ENCODE results near the gene SERPINH1. TPM values are rescaled to one million over a fixed set of nuclear protein-coding genes. Genes with fewer than 3 reads are reported as not detected.
A peak's percentile ranks its signal among the peaks of the same experiment; 100 is the strongest.

SERPINH1 gene
- total and polyA plus RNA-seq, 2 experiments from 2014 or later: 444 to 955 TPM

DNA sequence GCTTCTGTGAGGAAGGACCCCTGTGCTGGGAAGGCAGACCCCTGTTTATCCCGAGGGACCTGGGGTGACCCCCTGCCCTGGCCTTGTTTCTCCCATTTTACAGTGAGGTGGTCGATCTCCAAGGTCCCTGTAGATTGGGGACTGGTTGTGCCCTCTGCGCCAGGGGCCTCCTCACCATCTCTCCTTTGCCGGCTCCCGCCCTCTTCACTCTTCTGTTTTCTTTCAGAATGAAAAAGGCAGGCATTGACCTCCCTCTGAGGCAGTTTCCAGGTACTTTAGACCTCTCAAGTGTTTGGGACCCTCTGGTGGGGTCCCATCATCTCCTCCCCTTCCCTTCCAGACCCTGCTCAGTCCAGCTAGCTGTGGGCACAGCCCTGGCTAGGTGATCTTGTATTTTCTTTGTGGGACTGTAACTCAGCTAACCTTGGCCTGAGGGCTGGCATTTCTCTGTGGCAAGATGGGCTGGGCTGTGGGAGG lies 1.5 kb downstream of the SERPINH1 start:
- TF ChIP-seq CTCF (IDR thresholded peaks at IDR 0.05; ENCODE audit: low read depth, low read length): no peak
- no peaks in the 10 kb centered on the region for H3K9me3 ChIP-seq (ENCODE audit: low read depth)
- H3K4me3 ChIP-seq: peak overlapping the region; percentile 64
- H3K4me1 ChIP-seq (ENCODE audit: low read depth): peaks cover 39% of the 10 kb centered on the region
- DNase-seq (ENCODE audit: low read depth in 1 of 2, low spot score in 1 of 2): no peak
- no peaks in the 10 kb centered on the region for H3K27me3 ChIP-seq
- peaks cover 24% of the 10 kb centered on the region for H3K36me3 ChIP-seq
- peak overlapping the region; percentile 95 for H3K27ac ChIP-seq

GRCh38 chr11:75563978-75564552 lies 2.0 kb downstream of the SERPINH1 start:
- peak; percentile 82 to 91 for DNase-seq (ENCODE audit: low read depth in 1 of 2, low spot score in 1 of 2)
- H3K36me3 ChIP-seq: peaks cover 29% of the 10 kb centered on the region
- peaks cover 34% of the 10 kb centered on the region for H3K4me1 ChIP-seq (ENCODE audit: low read depth)

DNA sequence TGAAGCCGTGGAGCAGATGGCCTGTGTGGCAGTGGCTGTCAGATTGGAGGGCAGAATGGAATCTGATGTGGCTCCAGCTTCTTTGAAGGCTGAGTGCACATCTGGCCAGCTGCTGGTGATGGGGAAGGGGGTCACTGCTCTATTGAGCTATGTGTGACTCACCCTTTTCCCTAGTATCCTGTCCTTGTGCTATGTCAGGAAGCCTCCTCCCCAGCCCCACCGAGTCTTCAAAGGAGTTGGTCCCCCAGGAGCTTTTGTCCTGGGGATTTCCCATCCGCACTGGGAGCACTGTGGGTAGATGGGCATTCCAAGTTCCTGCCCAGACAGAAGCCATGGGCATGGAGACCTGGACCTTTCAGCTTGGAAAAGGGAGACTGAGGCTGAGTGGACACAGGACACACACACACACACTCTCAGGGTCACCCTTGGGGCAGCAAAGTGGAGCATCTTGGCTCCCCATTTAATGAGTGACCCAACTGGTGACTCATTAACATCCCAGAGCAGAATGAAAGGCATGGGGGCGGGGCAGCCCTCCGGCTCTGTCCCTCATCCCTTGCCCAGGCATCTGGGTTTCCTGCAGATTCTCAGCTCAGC lies 3.3 kb downstream of the SERPINH1 start:
- peaks cover 42% of the 10 kb centered on the region for H3K36me3 ChIP-seq

More at GRCh38 chr11:75563978-75564552, 2.0 kb downstream of the SERPINH1 start:
- TF ChIP-seq CTCF (IDR thresholded peaks at IDR 0.05; ENCODE audit: low read depth, low read length): peak; percentile 70
- Histone ChIP-seq H3K27ac (peak overlapping the region; percentile 95), H3K27me3 (no peaks in the 10 kb centered on the region), H3K9me3 (ENCODE audit: low read depth) (no peaks in the 10 kb centered on the region), H3K4me3 (peak overlapping the region; percentile 64)

DNA sequence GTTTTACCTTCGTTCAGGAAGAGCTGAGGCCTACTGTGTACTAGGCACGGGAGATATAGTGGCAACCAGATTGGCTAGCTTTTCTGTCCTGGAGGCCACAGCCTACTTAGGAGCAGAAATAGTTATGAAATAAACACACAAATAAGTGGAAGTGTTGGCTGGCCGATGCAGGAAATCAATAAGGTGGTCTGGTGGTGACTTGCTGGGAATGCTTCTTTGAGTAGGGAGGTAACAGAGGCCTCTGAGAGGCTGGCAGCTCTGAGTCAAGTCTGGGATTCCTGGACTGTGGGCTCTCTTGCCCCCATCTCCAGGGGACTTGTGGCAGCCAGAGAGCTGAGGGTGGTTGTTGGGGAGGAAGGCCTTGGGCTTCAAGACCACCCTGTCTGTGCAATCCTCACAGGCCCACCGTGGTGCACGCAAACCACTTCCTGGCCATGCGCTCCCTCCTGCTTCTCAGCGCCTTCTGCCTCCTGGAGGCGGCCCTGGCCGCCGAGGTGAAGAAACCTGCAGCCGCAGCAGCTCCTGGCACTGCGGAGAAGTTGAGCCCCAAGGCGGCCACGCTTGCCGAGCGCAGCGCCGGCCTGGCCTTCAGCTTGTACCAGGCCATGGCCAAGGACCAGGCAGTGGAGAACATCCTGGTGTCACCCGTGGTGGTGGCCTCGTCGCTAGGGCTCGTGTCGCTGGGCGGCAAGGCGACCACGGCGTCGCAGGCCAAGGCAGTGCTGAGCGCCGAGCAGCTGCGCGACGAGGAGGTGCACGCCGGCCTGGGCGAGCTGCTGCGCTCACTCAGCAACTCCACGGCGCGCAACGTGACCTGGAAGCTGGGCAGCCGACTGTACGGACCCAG lies 4.1 kb downstream of the SERPINH1 start:
- Histone ChIP-seq H3K9me3 (ENCODE audit: low read depth) (no peaks in the 10 kb centered on the region), H3K27me3 (no peaks in the 10 kb centered on the region), H3K36me3 (peaks cover 50% of the 10 kb centered on the region), H3K4me1 (ENCODE audit: low read depth) (peaks cover 19% of the 10 kb centered on the region), H3K4me3 (no peak overlapping the region), H3K27ac (peak overlapping the region; percentile 55)
- TF ChIP-seq CTCF (IDR thresholded peaks at IDR 0.05; ENCODE audit: low read depth, low read length): no peak
- DNase-seq (ENCODE audit: low read depth in 1 of 2, low spot score in 1 of 2): no peak

More for the DNA sequence above, 3.3 kb downstream of the SERPINH1 start:
- H3K4me1 ChIP-seq (ENCODE audit: low read depth): peaks cover 26% of the 10 kb centered on the region
- DNase-seq (ENCODE audit: low read depth in 1 of 2, low spot score in 1 of 2): peak in 1 of 2 donors; percentile 77
- H3K9me3 ChIP-seq (ENCODE audit: low read depth): no peaks in the 10 kb centered on the region
- no peak for TF ChIP-seq CTCF (IDR thresholded peaks at IDR 0.05; ENCODE audit: low read depth, low read length)
- peak overlapping the region; percentile 95 for H3K27ac ChIP-seq
- no peaks in the 10 kb centered on the region for H3K27me3 ChIP-seq
- H3K4me3 ChIP-seq: no peak overlapping the region

DNA sequence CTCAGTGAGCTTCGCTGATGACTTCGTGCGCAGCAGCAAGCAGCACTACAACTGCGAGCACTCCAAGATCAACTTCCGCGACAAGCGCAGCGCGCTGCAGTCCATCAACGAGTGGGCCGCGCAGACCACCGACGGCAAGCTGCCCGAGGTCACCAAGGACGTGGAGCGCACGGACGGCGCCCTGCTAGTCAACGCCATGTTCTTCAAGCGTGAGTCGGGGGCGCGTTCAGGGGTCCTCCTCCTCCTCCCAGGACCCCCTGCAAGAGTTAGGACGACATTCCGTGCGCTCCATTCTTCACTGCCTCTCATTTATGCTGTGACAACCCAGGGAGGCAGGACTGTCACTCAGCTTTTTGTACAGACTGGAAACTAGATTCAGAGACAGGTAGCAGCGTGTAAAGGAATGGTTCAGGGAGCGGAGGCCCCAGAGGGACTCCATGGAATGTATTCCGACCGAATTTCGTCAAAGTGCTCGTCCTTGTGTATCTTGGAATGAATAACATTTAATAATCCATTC lies 4.8 kb downstream of the SERPINH1 start:
- H3K4me1 ChIP-seq (ENCODE audit: low read depth): peaks cover 14% of the 10 kb centered on the region
- no peaks in the 10 kb centered on the region for H3K27me3 ChIP-seq
- H3K36me3 ChIP-seq: peaks cover 57% of the 10 kb centered on the region
- DNase-seq (ENCODE audit: low read depth in 1 of 2, low spot score in 1 of 2): no peak
- peak overlapping the region; percentile 32 for H3K27ac ChIP-seq
- no peak overlapping the region for H3K4me3 ChIP-seq
- TF ChIP-seq CTCF (IDR thresholded peaks at IDR 0.05; ENCODE audit: low read depth, low read length): no peak
- no peaks in the 10 kb centered on the region for H3K9me3 ChIP-seq (ENCODE audit: low read depth)
